HG03378 (cell line): ENCODE data around the gene HOOK2.
A peak's percentile ranks its signal among the peaks of the same experiment; 100 is the strongest.
"Not testable (repeated sequence)": the region's sequence is repeated elsewhere in the genome, so short reads cannot be mapped to it uniquely, and the experiment has no call there.

Source experiments
- ATAC-seq: cut with Tn5 transposase; IDR thresholded peaks from one replicate; pipeline ENCODE4 v1.9.1; 2021; ENCODE audit warnings: mild to moderate bottlenecking, moderate library complexity; ENCODE audit not compliant: unreplicated experiment

The HOOK2 gene

DNA sequence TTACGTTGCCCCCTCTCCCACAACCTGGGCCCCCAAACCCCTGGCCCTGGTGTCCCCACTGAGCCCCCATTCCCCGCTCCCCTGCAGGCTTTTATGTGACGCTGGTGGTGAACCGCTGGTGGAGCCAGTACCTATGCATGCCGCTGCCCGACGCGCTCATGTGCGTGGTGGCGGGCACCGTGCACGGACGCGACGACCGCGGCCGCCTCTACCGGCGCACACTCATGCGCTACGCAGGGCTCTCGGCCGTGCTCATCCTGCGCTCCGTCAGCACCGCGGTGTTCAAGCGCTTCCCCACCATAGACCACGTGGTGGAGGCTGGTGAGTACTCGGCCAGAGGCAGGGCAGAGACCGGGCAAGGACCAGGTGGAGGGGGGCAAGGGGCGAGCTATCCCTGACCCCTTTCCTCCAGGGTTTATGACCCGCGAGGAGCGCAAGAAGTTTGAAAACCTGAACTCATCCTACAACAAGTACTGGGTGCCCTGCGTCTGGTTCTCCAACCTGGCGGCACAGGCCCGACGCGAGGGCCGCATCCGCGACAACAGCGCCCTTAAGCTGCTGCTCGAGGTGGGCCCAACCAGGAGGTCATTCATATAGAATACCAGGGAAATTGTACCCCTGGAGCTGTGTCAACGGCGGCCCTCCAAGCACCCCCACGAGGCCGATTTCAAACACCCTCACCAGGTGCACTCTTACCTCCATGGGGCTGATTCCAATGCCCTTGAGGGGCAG, 20.7 kb downstream of the HOOK2 start:
- ATAC-seq = no peak

DNA sequence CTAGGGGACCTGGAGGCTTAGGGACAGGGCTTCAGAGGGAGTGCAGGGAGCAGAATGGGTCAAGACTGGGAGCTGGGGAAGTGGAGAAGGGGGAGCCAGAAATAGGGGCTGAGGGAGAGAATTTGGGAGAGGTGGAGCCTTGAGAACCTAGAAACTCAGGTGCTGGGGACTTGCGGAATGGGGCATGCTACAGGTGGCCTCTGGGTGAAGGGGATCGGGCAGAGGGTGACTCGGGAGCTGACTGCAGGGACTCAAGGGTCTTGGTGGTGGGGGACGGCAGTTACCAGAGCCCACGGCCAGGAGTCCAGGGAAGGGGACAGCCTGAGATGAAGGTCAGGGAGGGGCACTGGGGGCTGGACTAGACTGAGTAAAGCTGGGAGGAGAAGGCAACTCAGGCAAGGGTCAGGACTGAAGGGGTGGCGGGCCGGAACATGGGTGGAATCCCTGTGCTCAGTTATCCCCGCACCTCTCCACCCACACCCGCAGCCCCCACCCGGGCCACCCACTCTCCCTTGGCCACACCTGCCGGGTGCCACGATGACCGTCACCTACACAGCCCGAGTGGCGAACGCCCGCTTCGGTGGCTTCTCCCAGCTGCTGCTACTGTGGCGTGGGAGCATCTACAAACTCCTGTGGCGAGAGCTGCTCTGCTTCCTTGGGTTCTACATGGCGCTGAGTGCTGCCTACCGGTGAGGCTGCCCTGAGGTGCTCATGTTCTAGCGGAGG, 23.1 kb downstream of the HOOK2 start:
- no peak for ATAC-seq

DNA sequence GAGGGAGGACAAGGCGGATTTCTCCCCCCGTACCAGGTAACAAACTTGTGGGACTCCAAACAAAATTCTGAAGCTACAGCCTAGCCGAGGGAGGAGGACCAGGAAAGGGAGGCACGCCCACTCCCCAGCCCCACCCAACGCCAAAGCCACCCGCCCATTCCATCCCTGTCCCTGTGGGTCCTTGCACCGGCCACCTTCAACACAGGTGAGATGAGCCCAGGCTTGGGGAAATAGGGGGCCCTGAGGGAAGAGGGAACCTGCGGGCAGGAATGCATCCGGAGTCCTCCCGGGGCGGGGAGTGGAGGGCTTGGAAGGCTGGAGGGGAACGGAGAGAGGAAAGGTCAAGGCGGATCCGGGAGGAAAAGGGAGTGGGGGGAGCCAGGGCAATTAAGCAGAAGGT, 23.7 kb downstream of the HOOK2 start, which contains the start of gene BEST2:
Gene BEST2 (plus strand): TSS at position 157 of the 400 bp plus-strand sequence. CDS start 802 bp downstream, outside the sequence.
- no peak for ATAC-seq

DNA sequence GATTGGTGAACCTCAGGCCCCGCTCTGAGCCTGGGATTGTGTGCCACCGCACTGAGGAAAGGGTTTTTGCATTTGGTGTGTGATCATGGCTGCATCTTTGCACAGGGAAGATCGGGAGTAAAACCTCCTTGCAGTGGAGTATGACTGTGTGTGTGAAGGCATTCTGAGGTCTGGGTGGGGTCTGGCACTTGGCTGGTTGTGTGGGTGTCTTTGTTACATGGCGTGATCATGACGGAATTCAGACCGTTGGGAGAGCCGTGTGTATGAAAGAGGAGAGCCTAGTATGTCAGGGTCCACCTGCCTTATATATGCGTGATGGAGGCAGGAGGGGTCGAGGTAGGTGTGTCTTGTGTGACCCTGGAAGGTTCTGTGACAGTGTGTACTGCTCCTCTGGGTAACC, 24.5 kb downstream of the HOOK2 start:
- ATAC-seq = no peak

DNA sequence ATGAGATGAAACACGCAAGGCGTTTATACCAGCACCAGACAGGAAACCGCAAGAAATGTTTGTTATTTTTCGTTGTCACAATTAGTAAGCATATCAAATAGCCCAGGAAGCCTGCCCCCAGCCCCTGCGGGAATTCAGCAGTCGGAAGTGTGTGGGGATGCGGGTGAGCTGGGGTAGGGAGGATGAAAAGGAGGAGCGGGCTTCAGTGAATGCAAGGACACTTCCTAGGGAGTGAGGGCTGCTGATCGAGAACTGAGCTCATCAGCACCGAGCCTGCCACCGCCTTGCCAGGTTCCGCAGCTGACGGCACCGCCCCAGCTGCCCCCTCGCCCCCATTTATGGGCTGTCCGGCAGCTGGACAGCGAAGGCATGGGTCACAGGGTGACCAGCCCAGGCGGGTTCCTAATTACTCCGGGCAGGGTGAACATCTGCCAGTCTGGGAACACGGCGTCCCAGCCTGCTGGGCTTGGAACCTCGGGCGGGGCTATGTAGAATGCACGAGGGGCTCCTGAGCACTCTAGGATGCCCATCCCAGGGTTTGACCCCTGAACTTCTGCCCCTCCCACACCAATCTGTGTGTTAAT, 25.3 kb downstream of the HOOK2 start:
- no peak for ATAC-seq

DNA sequence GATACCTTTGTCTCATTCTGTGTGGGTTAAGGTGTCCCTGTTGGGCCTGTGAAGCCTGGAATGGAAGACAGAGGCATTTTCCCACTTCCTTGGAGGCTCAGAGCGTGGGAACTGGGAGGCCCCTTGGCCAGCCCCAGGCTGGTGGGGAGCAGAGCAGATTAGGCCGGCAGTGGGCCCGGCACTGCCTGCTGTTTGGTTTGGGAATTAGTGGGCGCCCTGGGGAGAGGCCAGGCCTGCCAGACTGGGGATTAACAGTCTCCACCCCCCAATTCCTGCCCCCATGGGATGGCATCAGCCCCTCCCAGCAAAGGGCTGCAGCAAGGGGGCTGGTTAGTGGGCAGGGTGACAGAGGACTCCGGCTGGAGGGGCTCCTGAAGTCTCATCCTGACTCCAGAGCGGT, 26.9 kb downstream of the HOOK2 start:
- ATAC-seq = no peak

DNA sequence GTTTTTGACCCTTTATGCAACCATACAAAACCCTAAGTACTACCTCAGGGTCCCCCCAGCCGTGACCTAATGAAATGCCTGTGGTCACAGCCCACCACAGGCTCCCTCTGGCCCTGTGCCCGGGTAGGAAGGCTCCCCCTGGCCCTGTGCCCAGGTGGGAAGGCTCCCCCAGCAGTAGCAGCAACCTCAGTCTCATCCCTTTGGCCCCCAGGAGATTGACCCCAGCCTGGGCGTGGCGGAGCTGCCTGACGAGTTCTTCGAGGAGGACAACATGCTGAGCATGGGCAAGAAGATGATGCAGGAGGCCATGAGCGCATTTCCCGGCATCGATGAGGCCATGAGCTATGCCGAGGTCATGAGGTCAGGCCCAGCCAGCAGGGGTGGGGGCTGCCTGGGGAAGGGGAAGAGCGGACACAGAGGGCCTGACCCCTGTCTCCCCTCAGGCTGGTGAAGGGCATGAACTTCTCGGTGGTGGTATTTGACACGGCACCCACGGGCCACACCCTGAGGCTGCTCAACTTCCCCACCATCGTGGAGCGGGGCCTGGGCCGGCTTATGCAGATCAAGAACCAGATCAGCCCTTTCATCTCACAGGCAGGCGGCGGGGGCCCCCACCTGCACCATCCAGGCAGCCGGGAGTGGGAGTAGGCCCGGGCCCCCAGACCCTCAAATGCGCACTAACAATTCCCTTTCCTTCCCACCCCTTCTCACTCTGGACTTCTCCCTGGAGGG, 30.0 kb downstream of the HOOK2 start:
- no peak for ATAC-seq

DNA sequence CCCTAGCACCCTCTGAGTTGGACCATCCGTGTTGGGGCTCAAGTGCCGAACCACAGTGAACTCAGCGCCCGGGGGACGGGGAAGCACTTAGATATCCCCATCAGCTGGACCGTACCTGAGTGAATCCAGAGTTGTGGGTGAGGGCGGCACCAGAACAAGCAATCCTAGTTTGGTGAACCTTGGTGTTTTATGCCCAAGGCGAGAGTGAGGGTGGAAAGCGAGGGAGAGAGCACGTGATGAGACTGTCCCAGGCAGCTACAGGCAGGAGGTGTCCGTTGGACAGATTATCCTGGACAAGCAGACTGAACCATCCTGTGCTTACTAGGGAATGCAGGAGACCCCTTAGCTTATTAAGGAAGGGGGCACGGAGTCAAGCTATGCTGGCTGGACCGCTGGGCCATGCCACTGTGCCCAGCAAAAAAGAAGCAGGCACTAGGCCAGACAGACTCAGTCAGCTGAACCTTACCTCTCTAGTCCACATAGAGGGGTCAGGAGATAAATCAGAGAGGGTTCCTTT, 37.5 kb downstream of the HOOK2 start:
- ATAC-seq = no peak

DNA sequence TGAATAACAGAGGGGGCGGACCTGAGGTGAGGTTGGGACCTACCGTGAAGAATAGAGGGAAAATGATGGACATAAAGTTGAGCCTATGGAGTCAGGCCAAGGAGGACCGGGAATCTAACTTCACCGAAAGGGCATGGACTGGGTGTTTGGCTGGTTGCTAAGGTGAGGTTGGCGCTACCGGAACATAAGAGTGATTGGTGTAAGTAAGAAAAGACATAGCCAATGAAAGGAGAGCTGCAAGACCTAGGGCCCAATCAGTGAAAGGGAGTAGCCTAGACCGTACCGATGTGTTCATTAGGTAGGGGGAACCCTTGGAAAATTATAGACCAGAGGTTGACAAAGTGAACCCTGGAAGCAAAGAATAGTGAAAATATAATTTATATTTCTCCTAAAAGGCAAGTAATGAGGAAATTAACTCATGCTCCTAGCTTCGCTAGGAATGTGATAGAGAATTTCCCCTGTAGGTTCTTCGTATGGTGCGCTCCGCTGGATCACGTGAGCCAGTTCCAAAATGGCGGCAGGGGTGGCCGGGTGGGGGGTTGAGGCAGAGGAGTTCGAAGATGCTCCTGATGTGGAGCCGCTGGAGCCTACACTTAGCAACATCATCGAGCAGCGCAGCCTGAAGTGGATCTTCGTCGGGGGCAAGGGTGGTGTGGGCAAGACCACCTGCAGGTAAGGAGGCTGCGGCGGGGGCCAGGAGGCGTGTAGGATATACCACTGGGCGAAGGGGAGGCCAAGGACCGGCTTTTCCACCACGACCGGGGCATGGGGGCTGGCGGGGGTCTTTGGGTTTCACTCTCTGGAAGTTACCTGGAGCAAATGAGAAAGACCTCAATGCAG, 38.1 kb downstream of the HOOK2 start, which contains the start of gene GET3:
Gene GET3 (plus strand): TSS at position 503 of the 840 bp plus-strand sequence. CDS start 9 bp downstream, at position 512.
- ATAC-seq = peak; percentile 83

DNA sequence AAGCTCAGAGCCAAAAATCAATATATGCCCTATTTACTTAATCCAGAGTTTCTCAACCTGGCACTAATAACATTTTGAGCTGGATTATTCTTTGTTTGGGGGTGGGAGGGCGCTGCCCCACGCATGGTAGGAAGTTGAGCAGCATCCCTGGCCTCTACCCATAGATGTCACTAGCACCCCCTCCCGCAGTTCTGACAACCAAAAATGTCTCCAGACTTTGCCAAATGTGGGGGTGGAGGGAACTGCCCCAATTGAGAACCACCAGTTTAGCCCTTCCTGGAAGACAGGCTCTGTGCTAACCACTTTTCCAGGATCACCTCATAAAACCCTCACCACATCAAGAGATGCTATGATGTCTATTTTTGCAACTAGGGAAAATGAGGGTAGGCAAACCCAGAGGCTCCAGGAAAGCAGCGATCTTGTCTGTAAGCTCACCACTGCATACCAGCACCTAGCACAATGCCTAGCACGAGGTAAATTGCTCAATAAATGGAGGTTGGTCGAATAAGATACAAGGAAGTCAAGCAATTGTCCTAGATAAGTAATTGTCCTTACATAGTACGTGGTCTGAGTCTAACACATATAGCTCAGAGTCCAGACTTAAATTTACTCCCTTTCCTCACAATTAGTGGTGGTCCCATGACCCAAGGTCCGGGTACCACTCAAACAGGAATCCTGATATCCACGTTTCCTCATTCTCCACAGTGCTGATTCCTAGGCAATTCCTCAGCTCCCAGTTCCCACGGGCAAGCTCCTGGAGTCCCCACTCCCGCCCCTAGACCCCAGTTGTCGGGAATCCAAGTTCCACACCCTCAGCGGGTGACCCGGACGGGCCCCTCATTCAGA, 41.8 kb downstream of the HOOK2 start:
- no peak for ATAC-seq

DNA sequence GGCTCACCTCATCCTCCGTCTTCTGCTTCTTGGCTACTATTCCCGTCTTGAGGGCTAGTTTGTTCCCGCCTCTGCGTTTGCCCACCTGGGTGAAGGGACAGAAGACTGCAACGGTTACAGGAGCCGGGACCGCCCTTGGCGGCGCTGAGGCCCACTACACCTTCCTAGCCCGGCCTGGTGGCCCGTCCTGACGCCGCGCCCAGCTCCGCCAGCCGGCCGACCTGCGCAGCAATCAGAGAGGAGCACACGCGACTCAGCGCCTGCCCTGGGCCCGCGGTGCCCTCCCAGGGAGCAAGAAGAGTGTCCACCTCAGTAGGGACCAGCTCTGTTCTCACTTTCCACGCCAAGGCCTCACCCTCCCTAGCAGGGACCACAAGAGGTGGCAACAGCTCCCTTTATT, 44.0 kb downstream of the HOOK2 start:
- ATAC-seq = no peak

DNA sequence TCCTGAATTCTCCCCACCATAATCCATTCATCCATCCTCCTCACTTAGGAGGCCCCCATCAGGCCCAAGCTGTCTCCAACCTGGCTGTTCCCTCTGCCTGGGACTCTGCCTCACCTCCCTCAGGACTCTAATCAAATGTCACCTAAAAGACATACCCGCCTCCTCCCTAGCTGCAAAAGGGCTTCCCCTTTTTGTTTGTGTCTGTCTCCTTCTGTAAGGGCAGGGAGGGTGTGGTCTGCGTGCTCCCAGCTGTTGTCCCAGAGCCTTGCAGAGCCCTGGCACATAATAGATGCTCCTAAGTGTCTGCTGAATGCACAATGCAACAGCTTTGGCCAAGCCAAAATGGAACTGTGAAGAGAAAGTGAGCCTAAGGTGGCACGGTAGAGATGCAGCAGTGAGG, 45.3 kb downstream of the HOOK2 start:
- ATAC-seq = no peak

DNA sequence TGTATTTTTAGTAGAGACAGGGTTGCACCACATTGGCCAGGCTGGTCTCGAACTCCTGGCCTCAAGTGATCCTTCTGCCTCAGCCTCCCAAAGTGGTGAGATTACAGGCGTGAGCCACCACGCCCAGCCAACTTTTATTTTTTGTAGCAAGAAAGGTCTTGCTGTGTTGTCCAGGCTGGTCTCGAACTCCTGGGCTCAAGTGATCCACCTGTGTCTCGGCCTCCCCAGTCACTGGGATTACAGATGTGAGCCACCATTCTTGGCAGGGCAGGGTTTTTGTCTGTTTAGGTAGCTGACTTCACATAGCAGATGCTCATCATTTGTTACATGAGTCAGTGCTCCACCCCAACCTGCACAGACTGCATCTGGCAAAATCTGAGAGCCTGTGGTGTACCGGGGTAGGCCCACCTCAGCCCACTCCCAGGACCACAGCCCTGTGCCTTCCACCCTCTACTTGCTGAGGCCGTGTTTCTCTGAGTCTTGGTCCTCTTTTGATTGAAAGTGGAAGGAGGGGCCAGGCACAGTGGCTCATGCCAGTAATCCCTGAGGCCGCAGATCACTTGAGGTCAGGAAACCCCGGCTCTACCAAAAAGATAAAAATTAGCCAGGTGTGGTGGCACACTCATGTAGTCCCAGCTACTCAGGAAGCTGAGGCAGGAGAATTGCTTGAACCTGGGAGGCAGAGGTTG, 47.5 kb downstream of the HOOK2 start:
- ATAC-seq = no peak

DNA sequence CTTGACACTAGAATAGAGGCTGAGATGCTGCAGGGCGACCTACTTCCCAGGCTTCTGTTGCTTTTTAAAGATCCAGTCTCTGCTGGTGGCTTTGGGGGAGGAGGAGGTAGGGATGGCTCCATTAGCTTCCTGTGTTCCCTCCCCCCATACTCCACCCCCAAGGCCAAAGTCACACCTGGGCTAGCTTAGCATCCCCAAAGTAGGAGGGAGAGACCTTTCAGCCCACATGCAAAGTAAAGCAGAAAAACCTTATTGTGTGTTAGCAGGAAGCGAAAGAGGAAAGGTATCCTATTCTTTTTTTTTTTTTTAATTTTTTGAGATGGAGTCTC, 48.4 kb downstream of the HOOK2 start:
- no peak for ATAC-seq

DNA sequence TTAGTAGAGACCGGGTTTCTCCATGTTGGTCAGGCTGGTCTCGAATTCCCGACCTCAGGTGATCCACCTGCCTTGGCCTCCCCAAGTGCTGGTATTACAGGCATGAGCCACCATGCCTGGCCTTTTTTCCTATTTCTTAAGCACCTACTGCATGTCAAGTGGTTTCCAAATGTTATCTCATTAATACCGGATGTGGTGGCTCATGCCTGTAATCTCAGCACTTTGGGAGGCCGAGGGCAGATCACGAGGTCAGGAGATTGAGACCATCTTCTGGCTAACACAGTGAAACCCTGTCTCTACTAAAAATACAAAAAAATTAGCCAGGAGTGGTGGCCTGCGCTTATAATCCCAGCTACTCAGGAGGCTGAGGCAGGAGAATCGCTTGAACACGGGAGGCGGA, 49.7 kb downstream of the HOOK2 start:
- not testable (repeated sequence) for ATAC-seq

DNA sequence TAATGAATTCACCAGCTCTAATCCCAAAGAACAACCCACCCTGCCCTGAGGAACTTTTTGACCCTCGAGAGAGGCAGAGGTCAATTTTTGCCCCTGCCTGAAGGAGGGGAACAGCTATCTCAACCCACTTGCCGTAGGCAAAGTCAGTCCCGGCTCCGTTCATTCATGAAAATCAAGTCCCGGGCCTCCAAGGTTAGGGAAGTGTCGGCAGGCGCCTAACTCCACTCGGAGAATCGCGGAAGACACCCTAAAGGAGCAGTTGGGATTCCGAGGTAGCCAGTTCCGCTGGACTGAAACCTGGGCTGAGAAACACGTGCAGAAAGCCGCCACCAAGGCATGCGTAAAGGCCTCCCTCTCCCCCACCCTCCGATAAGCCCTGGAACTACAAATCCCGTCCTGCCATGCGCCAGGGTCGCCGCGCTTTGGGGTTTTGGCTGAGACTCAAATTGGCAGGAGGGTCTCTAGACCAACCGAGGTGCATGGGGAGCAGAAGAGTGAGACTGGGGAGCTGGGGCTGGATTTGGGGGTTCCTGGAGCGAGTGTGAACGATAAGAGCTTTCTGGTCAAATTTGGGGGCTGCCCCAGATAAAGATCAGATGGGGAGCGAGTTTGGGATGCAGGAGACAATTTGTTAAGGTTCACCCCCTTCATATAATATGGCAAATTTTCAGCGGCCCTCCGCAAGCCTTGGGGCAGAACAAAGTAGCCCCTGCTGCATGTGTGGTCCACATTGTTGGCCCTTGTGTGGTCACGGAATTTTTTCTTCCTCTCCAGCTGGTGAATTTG, 51.5 kb downstream of the HOOK2 start, which contains the start of gene TNPO2:
Gene TNPO2 (minus strand): TSS at position 292 of the 786 bp plus-strand sequence. CDS start 2,955 bp downstream, outside the sequence.
- no peak for ATAC-seq

DNA sequence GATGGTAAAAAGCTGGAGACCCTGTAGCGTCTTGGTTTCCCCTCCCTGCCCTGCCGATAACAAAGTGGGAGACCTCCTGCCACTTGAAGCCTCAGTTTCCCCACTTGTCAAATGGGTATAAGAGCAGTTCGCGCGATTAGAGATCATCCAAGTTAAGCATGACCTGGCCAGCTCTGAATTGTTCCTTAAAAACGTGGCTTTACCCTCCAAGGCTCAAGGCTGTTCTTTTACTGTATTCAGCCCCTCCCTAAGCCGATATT, 52.0 kb downstream of the HOOK2 start:
- no peak for ATAC-seq
